GM21367 (cell line): Measurements from ENCODE around the gene ZNF184.

Source experiments
- ATAC-seq: cut with Tn5 transposase; IDR thresholded peaks from one replicate; pipeline ENCODE4 v1.9.1; 2021; ENCODE audit not compliant: unreplicated experiment

Gene ZNF184

DNA sequence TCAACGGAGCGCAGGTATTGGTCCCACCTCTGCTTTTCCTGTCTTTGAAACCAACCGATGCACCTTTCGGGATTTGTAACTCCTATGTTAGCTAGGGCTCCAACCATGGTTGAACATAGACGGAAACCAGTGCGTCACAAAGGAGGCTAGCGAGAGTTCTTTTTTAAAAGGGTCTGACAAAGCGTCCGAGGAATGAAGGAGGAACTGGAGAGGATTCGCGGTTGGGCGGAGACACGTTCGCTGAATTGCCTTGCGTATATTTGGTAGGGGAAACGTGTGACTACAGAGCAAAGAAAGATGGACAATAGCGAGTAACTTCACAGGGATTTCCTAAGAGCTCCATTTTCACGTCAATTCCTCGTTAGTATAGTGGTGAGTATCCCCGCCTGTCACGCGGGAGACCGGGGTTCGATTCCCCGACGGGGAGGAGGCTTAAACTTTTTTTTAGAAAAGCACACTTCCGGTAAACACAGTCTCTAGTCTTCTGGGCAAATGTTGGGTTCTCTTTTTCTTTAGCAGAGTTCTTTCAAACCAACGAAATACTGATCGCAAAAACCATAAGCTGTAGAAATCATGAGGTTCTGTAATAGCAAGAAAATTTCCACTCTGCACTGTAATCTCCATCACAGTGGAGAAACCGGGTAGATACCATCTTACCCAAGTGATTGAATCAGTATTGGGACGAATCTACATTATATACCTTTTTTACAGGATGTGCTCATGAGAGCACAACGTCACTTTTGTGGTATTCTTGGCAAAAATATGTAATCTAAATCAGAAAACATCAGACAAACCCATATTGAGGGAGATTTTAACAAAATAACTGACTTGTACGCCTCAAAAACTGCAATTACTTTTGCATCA is 6.6 kb upstream of the ZNF184 start:
- peak; percentile 34 for ATAC-seq

DNA sequence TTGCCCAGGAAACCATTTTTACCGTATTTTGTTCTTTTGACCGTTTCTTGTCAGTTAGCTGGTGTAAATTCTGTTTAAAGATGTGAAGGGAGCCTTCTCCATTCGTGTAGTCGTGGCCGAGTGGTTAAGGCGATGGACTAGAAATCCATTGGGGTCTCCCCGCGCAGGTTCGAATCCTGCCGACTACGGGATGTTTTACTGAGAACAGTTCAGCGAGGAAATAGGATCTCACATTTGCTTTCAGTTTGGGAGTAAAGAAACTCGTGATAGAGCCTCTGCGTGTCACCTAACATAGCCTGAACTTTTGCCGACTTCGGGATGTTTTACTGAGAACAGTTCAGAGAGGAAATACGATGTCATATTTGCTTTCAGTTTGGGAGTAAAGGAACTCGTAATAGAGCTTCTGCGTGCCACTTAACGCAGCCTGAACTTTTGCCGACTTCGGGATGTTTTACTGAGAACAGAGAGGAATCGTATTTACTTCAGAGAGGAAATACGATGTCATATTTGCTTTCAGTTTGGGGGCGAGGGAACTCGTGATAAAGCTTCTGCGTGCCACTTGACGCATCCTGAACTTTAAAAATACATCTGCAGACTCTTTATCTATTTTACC is 5.9 kb upstream of the ZNF184 start:
- ATAC-seq: peak; percentile 46

DNA sequence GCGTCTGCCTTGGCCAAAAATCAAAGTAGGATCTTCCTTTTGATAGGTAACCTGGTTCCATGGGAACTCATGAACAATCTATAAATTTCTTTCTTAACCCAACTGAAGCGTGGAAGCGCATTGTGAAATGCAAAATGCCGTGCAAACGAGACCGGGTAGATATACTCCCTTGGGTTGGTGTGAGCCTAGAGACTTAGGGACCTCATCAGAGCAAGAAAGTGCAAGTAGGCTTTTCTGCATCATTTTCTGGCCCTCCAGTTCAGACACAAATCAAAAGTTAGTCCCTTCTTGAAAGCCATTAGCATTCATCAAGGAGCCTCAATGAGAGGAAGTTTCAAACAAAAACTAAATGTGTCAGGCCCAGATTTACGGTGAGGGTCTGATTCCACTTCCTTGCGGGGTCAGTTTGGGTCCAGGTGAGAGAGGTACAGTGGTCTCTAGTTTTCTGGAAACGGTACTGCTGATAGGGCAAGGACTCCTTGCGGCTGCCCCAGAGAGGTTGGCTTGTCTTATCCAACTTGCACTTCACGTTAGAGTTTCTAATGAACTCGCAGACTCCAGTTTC is 5.3 kb upstream of the ZNF184 start:
- ATAC-seq: peak; percentile 24

DNA sequence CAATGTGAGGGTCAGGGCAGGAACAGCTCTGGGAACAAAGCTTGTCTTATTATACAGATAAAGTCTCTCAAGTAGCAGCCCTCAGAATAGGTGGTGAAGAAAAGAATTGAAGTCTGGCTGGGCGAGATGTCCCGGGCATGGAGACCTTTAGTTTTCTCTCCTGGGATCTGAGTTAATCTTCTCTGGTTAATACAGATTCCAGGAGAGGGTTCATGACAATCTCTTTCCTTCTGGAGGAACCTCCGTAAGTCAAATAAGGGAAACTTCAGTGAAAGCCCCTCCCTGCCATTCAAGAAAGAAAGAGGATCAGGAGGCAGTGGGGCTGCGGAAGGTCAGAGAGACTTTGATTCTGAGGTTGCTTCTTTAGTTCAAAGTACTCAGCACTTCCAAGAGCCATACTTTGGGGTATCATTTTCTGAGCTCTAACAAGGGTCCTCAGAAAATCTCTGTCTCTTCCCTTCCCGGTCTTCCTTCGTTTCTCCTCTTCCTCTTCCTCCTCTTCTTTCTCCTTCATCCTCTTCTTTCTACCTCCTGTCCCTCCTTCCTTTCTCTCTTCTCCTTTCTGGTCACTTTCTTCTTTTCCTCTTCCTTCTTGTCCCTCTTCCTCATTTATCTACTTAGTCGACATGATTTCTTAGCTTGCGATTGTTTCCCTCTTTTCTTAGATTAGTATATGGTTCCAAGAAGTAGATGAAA is 4.6 kb upstream of the ZNF184 start:
- no peak for ATAC-seq

DNA sequence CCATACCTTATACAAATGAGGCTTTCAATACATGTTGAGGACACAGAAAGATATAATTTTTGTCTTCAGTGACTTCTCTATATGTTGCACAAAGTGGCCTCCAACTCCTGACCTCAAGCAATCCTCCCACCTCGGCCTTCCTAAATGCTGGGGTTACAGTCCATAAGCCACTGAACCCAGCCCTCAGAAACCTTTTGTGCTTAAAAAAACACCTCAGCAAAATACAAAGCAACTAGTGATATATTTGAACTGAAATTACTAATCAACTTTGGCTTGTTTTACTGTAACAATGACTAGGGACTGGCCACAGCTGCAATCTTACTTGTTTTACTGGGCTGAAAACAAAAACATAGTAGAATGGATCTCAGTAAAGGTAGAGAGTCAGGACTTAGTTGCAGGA is 3.2 kb upstream of the ZNF184 start:
- ATAC-seq: no peak

DNA sequence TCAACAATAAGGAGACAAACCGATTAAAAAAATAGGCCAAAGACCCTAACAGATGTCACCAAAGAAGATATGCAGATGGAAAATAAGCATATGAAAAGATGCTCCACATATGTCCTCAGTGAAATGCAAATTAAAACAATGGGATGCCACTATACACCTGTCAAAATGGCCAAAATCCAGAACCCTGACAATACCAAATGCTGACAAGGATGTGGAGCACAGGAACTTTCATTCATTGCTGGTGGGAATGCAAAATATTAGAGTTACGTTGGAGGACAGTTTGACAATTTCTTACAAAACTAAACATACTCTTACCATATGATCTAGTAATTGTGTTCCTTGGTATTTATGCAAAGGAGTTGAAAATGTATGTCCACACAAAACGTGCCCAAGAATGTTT is 1.8 kb upstream of the ZNF184 start:
- no peak for ATAC-seq

DNA sequence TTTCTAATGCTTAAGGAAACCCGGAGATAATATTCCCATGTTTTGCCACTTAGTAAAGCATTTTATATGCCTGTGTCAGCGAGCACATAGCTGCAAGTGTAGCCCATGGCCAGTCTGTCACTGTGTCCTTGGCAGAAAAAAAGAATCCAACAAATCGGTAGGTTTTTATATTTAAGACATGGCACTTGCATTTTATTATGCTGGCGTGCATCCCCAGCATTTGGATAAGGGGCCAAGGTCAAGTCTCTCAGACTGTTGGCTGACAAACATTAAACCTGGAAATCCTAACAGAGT is 1.2 kb upstream of the ZNF184 start:
- no peak for ATAC-seq

DNA sequence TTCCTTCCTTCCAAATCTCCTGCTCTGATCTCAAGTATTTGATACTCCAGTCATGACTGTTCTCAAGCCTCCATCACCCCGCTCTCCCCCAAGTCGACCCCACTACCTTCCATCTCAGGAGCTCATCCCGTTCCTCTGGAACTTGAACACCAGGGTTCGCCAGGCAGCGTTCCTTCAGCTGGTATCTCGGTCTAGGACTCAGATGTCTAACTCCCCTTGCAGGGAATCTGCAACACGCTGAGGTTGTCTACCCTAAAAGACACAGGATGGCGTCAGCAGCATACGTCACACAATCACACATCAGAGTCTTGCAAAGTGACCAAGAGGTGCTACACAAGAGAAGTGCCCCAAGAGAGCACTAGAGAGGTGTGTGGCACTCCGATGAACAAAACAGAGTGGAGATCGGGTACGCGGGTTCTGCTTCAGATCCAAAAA is 706 bp downstream of the ZNF184 start:
- ATAC-seq: peak; percentile 37

DNA sequence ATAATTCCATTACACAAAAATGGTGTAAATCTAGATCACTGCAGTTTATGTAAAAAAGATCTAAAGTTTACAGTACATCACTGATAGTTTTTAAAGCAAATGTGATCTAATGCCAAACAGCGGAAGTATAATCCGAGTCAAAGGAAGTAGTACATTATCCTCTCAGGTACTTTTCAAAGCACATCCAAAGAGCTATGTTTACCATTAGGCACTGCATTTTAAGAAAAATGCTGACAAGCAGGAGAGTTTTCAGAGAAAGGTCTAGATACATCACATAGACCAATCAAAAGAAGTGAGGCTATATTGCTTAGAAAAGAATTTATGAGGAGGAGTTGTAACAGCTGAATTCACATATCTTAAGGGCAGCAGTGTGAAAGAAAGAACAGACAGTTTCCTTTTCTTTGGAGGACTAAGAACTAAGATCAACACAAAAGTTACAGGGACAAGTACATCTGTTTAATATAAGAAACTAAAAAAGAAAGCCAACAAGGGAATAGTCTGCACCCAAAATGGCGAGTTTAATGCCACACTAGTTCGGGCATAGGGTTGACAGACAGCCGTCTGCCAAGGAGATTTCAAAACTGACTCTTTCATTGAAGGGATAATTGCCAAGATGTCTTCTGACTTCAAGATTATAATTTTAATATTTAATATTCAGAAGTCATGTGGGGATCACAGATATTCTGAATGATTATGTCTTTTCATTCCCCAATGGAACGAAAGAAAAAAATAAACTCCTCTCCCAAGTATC is 1.4 kb downstream of the ZNF184 start:
- ATAC-seq: no peak

DNA sequence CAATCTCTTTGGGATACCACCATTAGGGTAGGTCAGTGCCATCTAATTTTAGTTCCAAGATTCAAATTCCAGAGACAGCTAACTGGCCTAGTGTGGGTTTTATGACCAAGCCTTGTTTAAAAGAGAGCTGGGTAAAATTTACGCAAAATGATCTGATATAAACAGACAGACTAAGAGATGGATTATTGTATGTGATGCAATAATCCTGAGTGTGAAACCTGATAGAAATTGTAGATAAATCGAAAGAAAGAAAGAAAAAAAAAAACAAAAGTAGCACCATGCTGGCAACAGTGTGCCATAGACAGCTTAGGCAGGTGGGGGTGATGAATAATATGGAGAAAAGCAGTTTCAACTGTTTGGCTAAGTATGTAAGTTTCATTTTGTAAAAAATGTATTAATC is 2.9 kb downstream of the ZNF184 start:
- ATAC-seq: no peak

DNA sequence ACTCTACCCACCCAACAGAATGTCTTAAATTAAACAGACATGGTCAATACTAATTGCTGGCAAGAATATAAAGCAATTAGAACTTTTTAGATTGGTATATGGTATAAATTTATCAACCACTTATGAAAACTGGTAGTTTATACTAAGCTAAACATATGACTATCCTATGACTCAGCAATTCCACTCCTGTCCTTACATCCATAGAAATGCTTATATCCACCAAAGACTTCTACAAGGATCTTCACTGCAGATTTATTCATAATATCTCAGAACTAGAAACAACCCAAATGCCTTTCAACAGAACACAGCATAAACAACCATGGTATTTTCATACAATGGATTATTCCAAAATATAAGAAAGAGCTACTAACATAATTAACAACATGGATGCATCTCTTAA is 4.6 kb downstream of the ZNF184 start:
- ATAC-seq: no peak

DNA sequence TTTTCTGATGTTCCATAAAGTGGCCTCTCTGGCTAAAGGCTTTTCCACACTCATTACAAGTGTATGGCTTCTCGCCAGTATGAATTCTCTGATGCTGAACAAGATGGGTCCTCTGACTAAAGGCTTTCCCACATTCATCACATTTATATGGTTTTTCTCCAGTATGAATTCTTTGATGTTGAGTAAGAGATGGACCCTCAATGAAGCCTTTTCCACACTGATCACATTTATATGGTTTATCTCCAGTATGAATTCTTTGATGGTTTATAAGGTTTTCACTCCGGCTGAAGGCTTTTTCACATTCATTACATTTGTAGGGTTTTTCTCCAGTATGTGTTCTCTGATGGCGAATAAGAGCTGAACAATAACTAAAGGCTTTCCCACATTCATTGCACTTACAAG is 20.4 kb downstream of the ZNF184 start:
- ATAC-seq: no peak

DNA sequence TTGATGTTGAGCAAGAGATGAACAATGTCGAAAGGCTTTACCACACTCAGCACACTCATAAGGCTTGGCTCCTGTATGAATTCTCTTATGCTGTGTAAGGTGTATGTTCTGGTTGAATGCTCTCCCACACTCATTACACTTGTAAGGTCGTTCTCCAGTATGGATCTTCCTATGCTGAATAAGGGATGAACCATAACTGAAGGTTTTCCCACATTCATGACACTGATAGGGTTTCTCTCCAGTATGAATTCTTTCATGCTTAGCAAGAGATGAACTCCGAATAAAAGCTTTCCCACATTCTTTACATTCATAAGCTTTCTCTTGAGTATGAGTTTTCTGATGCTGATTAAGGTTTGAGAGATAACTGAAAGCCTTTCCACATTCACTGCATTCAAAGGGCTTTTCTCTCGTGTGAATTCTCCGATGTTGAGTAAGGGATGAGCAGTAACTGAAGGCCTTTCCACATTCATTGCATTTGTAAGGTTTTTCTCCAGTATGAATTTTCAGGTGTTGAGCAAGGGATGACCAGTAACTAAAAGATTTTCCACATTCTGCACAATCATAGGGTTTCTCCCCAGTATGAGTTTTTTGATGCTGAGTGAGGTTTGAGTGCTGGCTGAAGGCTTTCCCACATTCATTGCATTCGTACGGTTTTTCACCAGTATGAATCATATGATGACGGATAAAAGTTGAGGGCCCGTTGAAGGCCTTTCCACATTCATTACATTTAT is 21.1 kb downstream of the ZNF184 start:
- no peak for ATAC-seq

DNA sequence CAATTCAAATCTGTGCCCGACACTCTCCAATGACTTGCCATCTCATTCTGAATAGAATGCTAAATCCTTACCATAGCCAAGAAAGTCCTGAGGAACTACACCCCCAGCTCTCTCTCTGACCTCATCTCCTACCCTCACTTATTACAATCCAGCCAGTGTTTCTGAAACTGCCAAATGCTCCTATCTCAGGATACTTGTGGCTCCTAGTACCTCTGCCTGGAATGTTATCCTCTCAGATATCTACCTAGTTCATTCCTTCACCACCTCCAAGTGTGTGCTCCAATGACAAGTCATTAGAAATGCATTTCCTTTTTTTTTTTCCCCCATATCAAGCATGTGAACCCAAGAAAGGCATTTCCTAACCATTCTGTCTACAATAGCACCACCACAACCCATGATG is 24.4 kb downstream of the ZNF184 start:
- ATAC-seq: no peak

DNA sequence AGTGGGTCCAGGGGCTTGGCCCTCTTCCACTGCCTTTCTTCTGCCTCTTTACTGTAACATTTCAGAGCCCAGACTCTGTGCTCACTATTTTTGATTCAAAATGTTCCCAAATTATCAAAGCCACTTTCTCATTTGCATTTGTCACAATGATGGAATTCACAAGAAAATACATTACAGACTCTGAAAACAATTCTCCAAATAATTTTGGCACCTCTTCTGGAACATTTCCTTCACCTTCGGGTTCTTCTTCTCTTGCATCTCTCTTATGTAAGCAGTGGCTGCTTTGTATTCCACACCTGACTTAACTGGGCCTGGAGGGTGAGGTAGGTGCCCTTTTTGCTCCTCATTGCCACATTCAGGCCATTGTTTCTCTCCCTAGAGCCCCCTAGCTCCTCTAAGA is 30.0 kb downstream of the ZNF184 start:
- ATAC-seq: no peak

DNA sequence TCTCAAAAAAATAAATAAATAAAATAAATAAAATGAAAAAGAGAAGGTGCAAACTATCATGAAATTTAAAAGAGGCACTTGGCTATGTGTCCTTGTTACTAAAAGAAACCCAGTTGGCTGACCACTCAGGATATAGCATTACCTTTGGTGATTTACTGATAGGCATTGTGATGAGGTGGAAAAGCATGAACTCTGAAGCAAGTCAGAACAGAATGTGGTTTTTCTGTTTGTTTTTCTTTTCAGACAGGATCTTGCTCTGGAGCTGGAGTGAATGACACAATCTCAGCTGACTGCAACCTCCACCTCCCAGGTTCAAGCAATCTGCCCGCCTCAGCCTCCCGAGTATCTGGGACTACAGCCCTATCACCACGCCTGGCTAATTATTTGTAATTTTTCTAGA is 31.9 kb downstream of the ZNF184 start:
- no peak for ATAC-seq

DNA sequence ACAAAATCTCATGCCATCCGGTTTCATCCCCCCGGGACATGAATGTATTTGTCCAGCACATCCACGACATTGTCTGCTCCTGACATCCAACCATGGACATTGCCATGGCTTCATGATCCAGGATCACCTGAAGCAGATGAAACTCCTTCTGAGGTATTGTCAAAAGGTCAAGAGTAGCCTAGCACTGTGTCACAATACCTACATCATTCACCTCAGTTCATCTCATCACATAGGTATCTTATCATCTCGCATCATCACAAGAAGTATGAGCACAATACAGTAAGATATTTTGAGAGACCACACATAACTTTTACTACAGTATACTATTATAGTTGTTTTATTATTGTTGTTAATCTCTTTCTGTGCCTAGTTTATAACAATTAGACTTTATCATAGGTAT is 33.5 kb downstream of the ZNF184 start:
- ATAC-seq: no peak

DNA sequence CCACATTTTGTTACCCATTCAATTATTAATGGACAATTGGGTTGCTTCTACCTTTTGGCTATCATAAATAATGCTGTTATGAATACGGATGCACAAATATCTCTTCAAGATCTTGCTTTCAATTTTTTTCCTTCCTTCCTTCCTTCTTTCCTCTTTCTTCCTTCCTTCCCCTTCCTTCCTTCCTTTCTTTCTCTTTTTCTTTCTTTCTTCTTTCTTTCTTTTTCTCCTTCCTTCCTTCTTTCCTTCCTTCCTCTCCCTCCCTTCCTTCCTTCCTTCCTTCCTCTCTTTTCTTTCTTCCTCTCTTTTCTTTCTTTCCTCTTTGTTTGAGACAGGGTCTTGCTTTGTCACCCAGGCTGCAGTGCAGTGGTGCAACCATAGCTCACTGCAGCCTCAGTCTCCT is 39.2 kb downstream of the ZNF184 start:
- no peak for ATAC-seq

DNA sequence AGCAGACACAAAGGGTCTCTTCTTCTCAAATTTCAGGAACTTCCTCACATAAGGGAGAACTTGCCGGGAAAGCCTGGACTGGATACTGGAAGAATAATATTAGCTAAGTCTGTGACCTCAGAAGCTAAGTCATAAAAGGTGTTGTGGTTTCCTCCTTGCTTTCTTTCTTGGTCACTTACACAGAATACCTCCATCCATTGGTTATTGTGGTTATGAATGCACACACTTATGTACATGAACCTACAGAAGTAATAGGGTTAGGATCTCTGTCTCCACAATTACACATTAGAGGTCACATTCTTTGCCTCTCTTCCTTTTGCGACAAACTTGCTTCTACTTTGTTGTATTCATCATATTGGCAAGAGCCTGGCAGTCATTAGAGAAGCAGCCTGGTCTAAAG is 43.9 kb downstream of the ZNF184 start:
- ATAC-seq: no peak

DNA sequence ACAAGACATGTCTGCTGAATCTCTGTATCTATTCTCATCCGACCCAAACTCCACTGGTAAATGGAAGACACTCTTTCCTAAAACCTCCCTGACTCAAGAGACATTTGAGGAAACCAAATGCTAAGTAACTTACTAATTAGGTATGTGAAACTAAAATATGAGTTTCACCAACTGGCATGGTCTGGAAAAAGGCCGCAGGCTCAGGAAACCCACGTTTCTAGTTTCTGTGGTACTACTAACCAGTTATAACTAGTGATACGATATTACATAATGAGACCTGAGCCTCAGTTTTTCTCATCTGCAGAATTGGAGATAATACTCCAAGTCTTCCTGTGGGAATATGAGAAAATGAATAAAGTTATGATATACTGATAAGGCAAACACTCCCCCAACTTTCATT is 44.4 kb downstream of the ZNF184 start:
- no peak for ATAC-seq
